K562 (cell line): Measurements from ENCODE around the gene COA5. TPM values are rescaled to one million over a fixed set of nuclear protein-coding genes. Genes with fewer than 3 reads are reported as not detected.

Source experiments
- ATAC-seq: fragments of 200-7000 bp; cut with Tn5 transposase; 3 replicates; pipeline ENCODE4 v1.9.1; 2020; ENCODE audit warnings: moderate library complexity
- BruUV-seq: library from RNA; stranded (reverse); fragments of 400-500 nt; replicated peaks from 2 replicates; lab custom pipeline; 2021; lab: Mats Ljungman, UMichigan
- CTCF ChIA-PET: fragments of 300-600 bp; formaldehyde crosslinking; extraction: SDS; loops from one replicate; lab custom pipeline; 2021; ENCODE audit warnings: low intra/inter-chr PET ratio; lab: Yijun Ruan, JAX
- POLR2A ChIA-PET: fragments of 300-600, 350-650 bp; sonication (Branson Sonifier 250); formaldehyde crosslinking; extraction: SDS; loops from one replicate; lab custom pipeline; 2021; ENCODE audit warnings: antibody characterized with exemption, inconsistent platforms; lab: Yijun Ruan, JAX
- DNase-seq, 4 experiments: peaks; one replicate each; pipeline versions ENCODE4 v3.0.0 to v3.0.0-alpha.2; 2011 to 2018; ENCODE audit warnings: low spot score in 3 of 4, mixed read lengths in 3 of 4; ENCODE audit errors: extremely low read depth in 1 of 4
- FAIRE-seq: peaks from 2 replicates; lab custom pipeline; 2011; peaks lifted over from hg19 to GRCh38; lab: Jason Lieb, UNC
- H2AFZ ChIP-seq: 2 replicates; pipeline ENCODE4 v1.6.0; 2011; ENCODE audit warnings: low read depth, low read length, control low read depth, inconsistent platforms
- H3K27ac ChIP-seq: fragments of 200-600 bp; 3 replicates; pipeline ENCODE4 v1.8.0; 2011; ENCODE audit warnings: low read depth, mild to moderate bottlenecking, control low read depth, inconsistent platforms, low read length, moderate library complexity, mixed read lengths; ENCODE audit errors: extremely low read depth
- H3K27me3 ChIP-seq, 2 experiments: fragments of 300-600 bp in 1 of 2; 2 replicates in 1 of 2; 3 replicates in 1 of 2; pipeline versions ENCODE4 v1.6.0 to v1.8.0; 2011; ENCODE audit warnings: inconsistent platforms in 2 of 2, low read length in 2 of 2, mild to moderate bottlenecking in 1 of 2, mixed read lengths in 1 of 2, moderate library complexity in 1 of 2; ENCODE audit not compliant: control insufficient read depth in 2 of 2, insufficient read depth in 2 of 2
- H3K36me3 ChIP-seq: fragments of 300-600 bp; 3 replicates; pipeline ENCODE4 v1.8.0; 2011; ENCODE audit warnings: mild to moderate bottlenecking, low read length, inconsistent platforms; ENCODE audit not compliant: control insufficient read depth, insufficient read depth
- H3K4me1 ChIP-seq, 2 experiments: fragments of 200-600 bp in 1 of 2; replicated peaks in 1 of 2; 2 replicates in 1 of 2; 3 replicates in 1 of 2; pipeline versions ENCODE4 v1.5.1 to v1.8.0; 2011; ENCODE audit warnings: inconsistent platforms in 2 of 2, low read length in 2 of 2, mild to moderate bottlenecking in 1 of 2, mixed read lengths in 1 of 2, moderate library complexity in 1 of 2; ENCODE audit not compliant: control insufficient read depth in 2 of 2, insufficient read depth in 2 of 2
- H3K4me2 ChIP-seq: 2 replicates; pipeline ENCODE4 v1.6.1; 2011; ENCODE audit warnings: low read length, control low read depth, inconsistent platforms, mixed read lengths; ENCODE audit not compliant: insufficient read depth
- H3K4me3 ChIP-seq: fragments of 200-600 bp; sonication (generic), shearing (Covaris generic); 2 replicates; pipeline ENCODE4 v1.5.1; 2016; ENCODE audit warnings: control low read depth, inconsistent platforms
- H3K79me2 ChIP-seq: fragments of 200-600 bp; 3 replicates; pipeline ENCODE4 v1.8.0; 2011; ENCODE audit warnings: low read length, inconsistent platforms; ENCODE audit not compliant: control insufficient read depth, insufficient read depth
- H3K9ac ChIP-seq, 2 experiments: 2 replicates each; pipeline versions ENCODE4 v1.6.0 to v1.6.1; 2011; ENCODE audit warnings: low read depth in 2 of 2, low read length in 2 of 2, control low read depth in 1 of 2, inconsistent platforms in 1 of 2, mild to moderate bottlenecking in 1 of 2, mixed read lengths in 1 of 2; ENCODE audit not compliant: insufficient read depth in 1 of 2
- H3K9me1 ChIP-seq: one replicate; pipeline ENCODE4 v1.6.0; 2011; ENCODE audit warnings: inconsistent platforms, mild to moderate bottlenecking, low read length, moderate library complexity; ENCODE audit not compliant: control insufficient read depth, insufficient read depth
- H3K9me3 ChIP-seq: replicated peaks from 2 replicates; pipeline ENCODE4 v1.5.1; 2011; ENCODE audit warnings: low read depth, low read length, inconsistent platforms; ENCODE audit not compliant: control insufficient read depth, insufficient read depth
- H4K20me1 ChIP-seq: replicated peaks from 2 replicates; pipeline ENCODE4 v1.6.1; 2011; ENCODE audit warnings: low read length, inconsistent platforms, mixed read lengths; ENCODE audit not compliant: control insufficient read depth, insufficient read depth
- SREBF2 ChIP-seq: sonication (generic); formaldehyde crosslinking; IDR thresholded peaks from 2 replicates; pipeline ENCODE4 v1.4.0; 2020; ENCODE audit warnings: mild to moderate bottlenecking, missing genetic modification reagents
- WGBS: fragments of 100-300 bp; shearing (Covaris generic); methylation state at CpG from one replicate; pipeline ENCODE4 v1.1.6; 2016; ENCODE audit warnings: low coverage, mixed read lengths; ENCODE audit not compliant: insufficient coverage; ENCODE audit errors: missing lambda C conversion rate; 5-methylcytosine and 5-hydroxymethylcytosine counted together
- in situ Hi-C: fragments of 300-500 bp; cut with MboI; formaldehyde crosslinking; loops from 4 replicates; pipeline ENCODE4 v1.15.0; 2018; ENCODE audit warnings: inconsistent platforms, mixed read lengths
- intact Hi-C: fragments of 100-400 bp; cut with micrococcal nuclease; formaldehyde crosslinking; loops from 2 replicates; pipeline ENCODE4 v1.14.2; 2022
- polyA plus RNA-seq, 8 experiments: library from polyadenylated mRNA; depleted of rRNA in 4 of 8; stranded (reverse) in 5 of 8; unstranded in 3 of 8; fragments of >200 nt; fragmentation: Nextera tagmentation in 2 of 8; fragmentation: Illumina TruSeq in 1 of 8; extraction: Ambion mirVana in 2 of 8; extraction: Trizol in 1 of 8; gene quantifications; 2 replicates each; pipeline versions ENCODE4 v1.2.1 to v1.2.3, GENCODE V29; 2011 to 2014; ENCODE audit warnings: inconsistent platforms in 1 of 8, missing spikeins in 1 of 8
- total RNA-seq, 7 experiments: library from RNA; depleted of rRNA in 6 of 7; stranded (reverse); fragments of >200 nt in 6 of 7; fragmentation: Illumina TruSeq in 2 of 7; extraction: Trizol in 2 of 7; gene quantifications; 2 replicates each; pipeline versions ENCODE4 v1.2.1 to v1.2.3, GENCODE V29; 2011 to 2021; ENCODE audit warnings: low replicate concordance in 1 of 7
- TF ChIP-seq, protein P1 (sequence below): fragments of 450-650 bp; IDR thresholded peaks from 2 replicates; pipeline ENCODE4 v1.6.1; 2016; ENCODE audit warnings: borderline replicate concordance

The COA5 gene
- total and polyA plus RNA-seq, 9 of the 15 experiments (the other 6 are each of a cell fraction or from before 2014, with no cell fraction given): 17.9 to 77.6 (median 33.4) TPM

- no peaks in the 10 kb centered on the region; the same call in 1 of the 2 replicates for H4K20me1 ChIP-seq
- no peak for TF ChIP-seq SREBF2 (CRISPR knock-in tag)
- TF ChIP-seq, protein P1, sequence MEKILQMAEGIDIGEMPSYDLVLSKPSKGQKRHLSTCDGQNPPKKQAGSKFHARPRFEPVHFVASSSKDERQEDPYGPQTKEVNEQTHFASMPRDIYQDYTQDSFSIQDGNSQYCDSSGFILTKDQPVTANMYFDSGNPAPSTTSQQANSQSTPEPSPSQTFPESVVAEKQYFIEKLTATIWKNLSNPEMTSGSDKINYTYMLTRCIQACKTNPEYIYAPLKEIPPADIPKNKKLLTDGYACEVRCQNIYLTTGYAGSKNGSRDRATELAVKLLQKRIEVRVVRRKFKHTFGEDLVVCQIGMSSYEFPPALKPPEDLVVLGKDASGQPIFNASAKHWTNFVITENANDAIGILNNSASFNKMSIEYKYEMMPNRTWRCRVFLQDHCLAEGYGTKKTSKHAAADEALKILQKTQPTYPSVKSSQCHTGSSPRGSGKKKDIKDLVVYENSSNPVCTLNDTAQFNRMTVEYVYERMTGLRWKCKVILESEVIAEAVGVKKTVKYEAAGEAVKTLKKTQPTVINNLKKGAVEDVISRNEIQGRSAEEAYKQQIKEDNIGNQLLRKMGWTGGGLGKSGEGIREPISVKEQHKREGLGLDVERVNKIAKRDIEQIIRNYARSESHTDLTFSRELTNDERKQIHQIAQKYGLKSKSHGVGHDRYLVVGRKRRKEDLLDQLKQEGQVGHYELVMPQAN: no peak
- no peak overlapping the region for H3K27ac ChIP-seq
- peaks cover 28% of the 10 kb centered on the region; the same call in 2 of the 3 replicates for H3K36me3 ChIP-seq
- no peaks in the 10 kb centered on the region for H3K9me3 ChIP-seq
- H3K4me3 ChIP-seq: no peak overlapping the region
- ChIA-PET CTCF (no interaction called here), POLR2A (interaction anchor here (0.6 kb wide), 1 partner anchor 83 kb away, joined by 3 read pairs; no protein-coding TSS in a partner anchor)
- H3K9ac ChIP-seq: no peak overlapping the region
- no peaks in the 10 kb centered on the region for H3K27me3 ChIP-seq
- intact Hi-C loops (no loop called here), in situ Hi-C loops (no loop called here)
- H3K9me1 ChIP-seq: no peaks in the 10 kb centered on the region
- 85% methylated on average over 8 of the region's 13 CpGs for WGBS
- no TSS peak for BruUV-seq
- H3K4me1 ChIP-seq: no peaks in the 10 kb centered on the region
- no peaks in the 10 kb centered on the region for H3K79me2 ChIP-seq
- no peak for ATAC-seq
- no peak for DNase-seq
- H2AFZ ChIP-seq: no peak overlapping the region
- FAIRE-seq: no peak
- no peak overlapping the region for H3K4me2 ChIP-seq
These were observed 37.1 kb downstream of the COA5 start for GRCh38 chr2:98571121-98571701.
